ENCODE data around the gene LMCD1. TPM values are rescaled to one million over a fixed set of nuclear protein-coding genes. Genes with fewer than 3 reads are reported as not detected.

LMCD1 gene
- total and polyA plus RNA-seq, 2 of the 8 experiments (the other 6 are each of a cell fraction or from before 2014, with no cell fraction given): 12.3 to 26.5 TPM

- TF ChIP-seq CHD7 (IDR thresholded peaks at IDR 0.05; ENCODE audit: insufficient replicate concordance, low read length) (no peak), E2F6 (IDR thresholded peaks at IDR 0.05) (no peak), NANOG (IDR thresholded peaks at IDR 0.05; ENCODE audit: insufficient read depth, low read depth, low read length, poor library complexity, severe bottlenecking) (no peak)
Measured at GRCh38 chr3:8512234-8512633, 10.6 kb downstream of the LMCD1 start (continued).

All from H1 (cell line).